HepG2 (cell line): ENCODE results near the gene DRC7. TPM values are rescaled to one million over a fixed set of nuclear protein-coding genes. Genes with fewer than 3 reads are reported as not detected.

Experiments
- ATAC-seq: fragments of 200-7000 bp; cut with Tn5 transposase; 3 replicates; pipeline ENCODE4 v1.9.1; 2020; ENCODE audit warnings: mild to moderate bottlenecking, moderate library complexity
- BruUV-seq: library from RNA; stranded (reverse); fragments of 400-500 nt; replicated peaks from 2 replicates; lab custom pipeline; 2021; lab: Mats Ljungman, UMichigan
- CTCF ChIA-PET: fragments of 300-600 bp; formaldehyde crosslinking; extraction: SDS; loops from one replicate; lab custom pipeline; 2021; ENCODE audit warnings: low total read pairs, inconsistent platforms, low intra/inter-chr PET ratio; lab: Yijun Ruan, JAX
- POLR2A ChIA-PET: fragments of 350-600 bp; sonication (Branson Sonifier 250); formaldehyde crosslinking; loops from one replicate; lab custom pipeline; 2020; ENCODE audit warnings: antibody characterized with exemption, inconsistent platforms; lab: Yijun Ruan, JAX
- DNase-seq: peaks from one replicate; pipeline ENCODE4 v3.0.0-alpha.2; 2015; ENCODE audit warnings: low spot score
- FAIRE-seq: peaks from 3 replicates; lab custom pipeline; 2011; peaks lifted over from hg19 to GRCh38; lab: Jason Lieb, UNC
- H2AFZ ChIP-seq: one replicate; pipeline ENCODE4 v1.6.1; 2011; ENCODE audit warnings: low read length, inconsistent platforms
- H3K27ac ChIP-seq: fragments of 300-600 bp; 3 replicates; pipeline ENCODE4 v1.8.0; 2011; ENCODE audit warnings: mixed run types, mild to moderate bottlenecking, mixed read lengths, low read length, inconsistent platforms; ENCODE audit not compliant: insufficient read depth; ENCODE audit errors: extremely low read length
- H3K27me3 ChIP-seq, 2 experiments: fragments of 200-600 bp in 1 of 2; 2 replicates in 1 of 2; 3 replicates in 1 of 2; pipeline versions ENCODE4 v1.6.0 to v1.8.0; 2011; ENCODE audit warnings: low read length in 2 of 2, mild to moderate bottlenecking in 2 of 2, moderate library complexity in 2 of 2, inconsistent platforms in 1 of 2; ENCODE audit not compliant: insufficient read depth in 2 of 2, control insufficient read depth in 1 of 2
- H3K36me3 ChIP-seq, 2 experiments: fragments of 200-600 bp in 1 of 2; replicated peaks in 1 of 2; 2 replicates in 1 of 2; 3 replicates in 1 of 2; pipeline versions ENCODE4 v1.5.1 to v1.8.0; 2011; ENCODE audit warnings: low read length in 2 of 2, inconsistent platforms in 1 of 2; ENCODE audit not compliant: insufficient read depth in 2 of 2, control insufficient read depth in 1 of 2
- H3K4me1 ChIP-seq: 2 replicates; pipeline ENCODE4 v1.5.1; 2012; ENCODE audit warnings: low read length, inconsistent platforms; ENCODE audit not compliant: insufficient read depth
- H3K4me2 ChIP-seq: 2 replicates; pipeline ENCODE4 v1.6.0; 2011; ENCODE audit warnings: low read depth, low read length, inconsistent platforms
- H3K4me3 ChIP-seq, 3 experiments: fragments of 200-600 bp in 1 of 3; sonication (generic), shearing (Covaris generic) in 1 of 3; replicated peaks in 1 of 3; 2 replicates each; pipeline ENCODE4 v1.5.1; 2011 to 2016; ENCODE audit warnings: low read length in 3 of 3, inconsistent platforms in 2 of 3, low read depth in 2 of 3, mild to moderate bottlenecking in 2 of 3, control low read depth in 1 of 3, mixed read lengths in 1 of 3; ENCODE audit not compliant: insufficient read depth in 1 of 3
- H3K79me2 ChIP-seq: one replicate; pipeline ENCODE4 v1.6.1; 2011; ENCODE audit warnings: low read length, inconsistent platforms; ENCODE audit not compliant: insufficient read depth
- H3K9ac ChIP-seq: 2 replicates; pipeline ENCODE4 v1.6.0; 2011; ENCODE audit warnings: mild to moderate bottlenecking, low read depth, low read length, inconsistent platforms; ENCODE audit not compliant: insufficient read depth
- H3K9me3 ChIP-seq: 2 replicates; pipeline ENCODE4 v1.5.1; 2012; ENCODE audit warnings: mild to moderate bottlenecking, low read length
- H4K20me1 ChIP-seq: 2 replicates; pipeline ENCODE4 v1.6.0; 2011; ENCODE audit warnings: inconsistent platforms, mild to moderate bottlenecking, low read length, moderate library complexity; ENCODE audit not compliant: insufficient read depth
- CREM ChIP-seq, 2 experiments: sonication (generic) in 1 of 2; formaldehyde crosslinking in 1 of 2; IDR thresholded peaks; 2 replicates each; pipeline versions ENCODE4 v1.4.0 to v1.6.1; 2016 to 2020; ENCODE audit warnings: antibody characterized with exemption in 1 of 2, mild to moderate bottlenecking in 1 of 2, missing genetic modification reagents in 1 of 2
- PHF5A ChIP-seq: IDR thresholded peaks from one replicate; pipeline ENCODE4 v1.6.1; 2018; ENCODE audit warnings: low read depth, missing genetic modification reagents; ENCODE audit not compliant: unreplicated experiment
- RFXANK ChIP-seq: IDR thresholded peaks from 2 replicates; pipeline ENCODE4 v1.6.1; 2016
- SP140L ChIP-seq: sonication (generic); formaldehyde crosslinking; IDR thresholded peaks from 2 replicates; pipeline ENCODE4 v1.4.0; 2020; ENCODE audit warnings: missing genetic modification reagents, borderline replicate concordance
- WGBS: methylation state at CpG from one replicate; pipeline ENCODE4 v1.1.6; 2017; ENCODE audit warnings: low lambda C conversion rate; 5-methylcytosine and 5-hydroxymethylcytosine counted together
- in situ Hi-C: cut with HindIII; loops from 2 replicates; pipeline ENCODE4 v1.10.0; 2017; ENCODE audit warnings: low pct_unique_long_range_greater_than_20kb; ENCODE audit not compliant: extremely low pct_ligation_motif_present
- intact Hi-C: fragments of 100-400 bp; cut with micrococcal nuclease; formaldehyde crosslinking; loops from one replicate; pipeline ENCODE4 v1.10.0; 2022; ENCODE audit not compliant: unreplicated experiment
- polyA plus RNA-seq, 8 experiments: library from polyadenylated mRNA; depleted of rRNA in 3 of 8; stranded (reverse) in 7 of 8; unstranded in 1 of 8; fragments of >200 nt; fragmentation: Illumina TruSeq in 4 of 8; extraction: Trizol in 4 of 8; gene quantifications; 2 replicates each; pipeline versions ENCODE4 v1.2.1 to v1.2.3, GENCODE V29; 2011 to 2016; ENCODE audit warnings: low read depth in 4 of 8, missing spikeins in 1 of 8, mixed read lengths in 1 of 8; ENCODE audit not compliant: insufficient read depth in 1 of 8
- total RNA-seq, 5 experiments: library from RNA; depleted of rRNA; stranded (reverse); fragments of >200 nt; fragmentation: Illumina TruSeq; extraction: Trizol; gene quantifications; 2 replicates each; pipeline ENCODE4 v1.2.3, GENCODE V29; 2016; ENCODE audit warnings: low read depth in 1 of 5
- TF ChIP-seq, protein P1 (sequence below): sonication (generic); formaldehyde crosslinking; IDR thresholded peaks from 2 replicates; pipeline ENCODE4 v1.5.0; 2020; ENCODE audit warnings: mild to moderate bottlenecking, missing genetic modification reagents, borderline replicate concordance

Gene DRC7
- total and polyA plus RNA-seq, 2 of the 13 experiments (the other 11 are each of a cell fraction or from before 2014, with no cell fraction given) = 2.7 to 3.4 TPM

DNA sequence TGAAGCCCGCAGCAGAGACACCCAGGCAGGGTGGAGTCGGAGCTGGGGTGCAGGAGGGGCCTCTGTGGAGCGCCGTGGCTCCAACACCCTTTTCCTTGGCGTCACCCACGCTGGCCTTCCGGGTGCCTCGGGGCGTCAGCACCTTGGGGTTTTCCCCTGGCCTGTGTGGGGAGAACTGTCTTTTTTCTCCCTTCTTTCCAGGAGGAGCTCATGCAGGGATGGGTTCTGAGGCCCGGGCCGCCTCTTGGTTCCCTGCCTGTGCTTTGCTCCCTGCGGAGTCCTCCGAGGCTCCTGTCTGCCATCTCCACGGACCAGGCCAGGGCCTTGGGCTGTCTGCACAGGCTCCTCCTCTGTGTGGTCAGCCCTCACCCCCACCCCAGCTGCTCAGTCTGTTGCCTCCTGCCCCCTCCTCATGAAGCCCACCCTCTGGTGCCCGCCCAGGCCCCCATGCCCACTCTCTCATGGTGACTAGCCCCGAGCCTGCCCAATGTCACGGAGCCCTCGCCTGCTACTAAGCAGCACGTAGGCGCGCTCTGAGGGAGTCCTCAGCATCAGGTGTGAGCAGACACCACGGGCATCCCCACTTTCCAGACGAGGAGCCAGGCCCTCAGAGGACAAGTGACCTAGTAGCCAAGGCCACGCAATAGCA, 45.9 kb downstream of the DRC7 start:
- H3K27me3 ChIP-seq = no peaks in the 10 kb centered on the region; a peak in 1 of 5 replicates
- H3K27ac ChIP-seq = no peak overlapping the region
- H3K36me3 ChIP-seq = peaks cover 10 to 26% of the 10 kb centered on the region in 2 experiments; a peak in 4 of 5 replicates
- ATAC-seq = no peak
- WGBS = 98% methylated on average over 22 of the region's 24 CpGs
- no peaks in the 10 kb centered on the region for H3K79me2 ChIP-seq
- H4K20me1 ChIP-seq = no peaks in the 10 kb centered on the region
- H3K4me3 ChIP-seq = no peak overlapping the region
- FAIRE-seq = no peak
- intact Hi-C loops = no loop called here
- H3K4me2 ChIP-seq = no peak overlapping the region
- no TSS peak for BruUV-seq
- in situ Hi-C loops = no loop called here
- ChIA-PET POLR2A (no interaction called here), CTCF (no interaction called here)
- TF ChIP-seq CREM (IDR thresholded peaks at IDR 0.05) (no peak), CREM (CRISPR knock-in tag; IDR thresholded peaks at IDR 0.05) (no peak), SP140L (CRISPR knock-in tag) (no peak), RFXANK (CRISPR knock-in tag) (no peak), PHF5A (CRISPR knock-in tag) (no peak)
- TF ChIP-seq, protein P1, sequence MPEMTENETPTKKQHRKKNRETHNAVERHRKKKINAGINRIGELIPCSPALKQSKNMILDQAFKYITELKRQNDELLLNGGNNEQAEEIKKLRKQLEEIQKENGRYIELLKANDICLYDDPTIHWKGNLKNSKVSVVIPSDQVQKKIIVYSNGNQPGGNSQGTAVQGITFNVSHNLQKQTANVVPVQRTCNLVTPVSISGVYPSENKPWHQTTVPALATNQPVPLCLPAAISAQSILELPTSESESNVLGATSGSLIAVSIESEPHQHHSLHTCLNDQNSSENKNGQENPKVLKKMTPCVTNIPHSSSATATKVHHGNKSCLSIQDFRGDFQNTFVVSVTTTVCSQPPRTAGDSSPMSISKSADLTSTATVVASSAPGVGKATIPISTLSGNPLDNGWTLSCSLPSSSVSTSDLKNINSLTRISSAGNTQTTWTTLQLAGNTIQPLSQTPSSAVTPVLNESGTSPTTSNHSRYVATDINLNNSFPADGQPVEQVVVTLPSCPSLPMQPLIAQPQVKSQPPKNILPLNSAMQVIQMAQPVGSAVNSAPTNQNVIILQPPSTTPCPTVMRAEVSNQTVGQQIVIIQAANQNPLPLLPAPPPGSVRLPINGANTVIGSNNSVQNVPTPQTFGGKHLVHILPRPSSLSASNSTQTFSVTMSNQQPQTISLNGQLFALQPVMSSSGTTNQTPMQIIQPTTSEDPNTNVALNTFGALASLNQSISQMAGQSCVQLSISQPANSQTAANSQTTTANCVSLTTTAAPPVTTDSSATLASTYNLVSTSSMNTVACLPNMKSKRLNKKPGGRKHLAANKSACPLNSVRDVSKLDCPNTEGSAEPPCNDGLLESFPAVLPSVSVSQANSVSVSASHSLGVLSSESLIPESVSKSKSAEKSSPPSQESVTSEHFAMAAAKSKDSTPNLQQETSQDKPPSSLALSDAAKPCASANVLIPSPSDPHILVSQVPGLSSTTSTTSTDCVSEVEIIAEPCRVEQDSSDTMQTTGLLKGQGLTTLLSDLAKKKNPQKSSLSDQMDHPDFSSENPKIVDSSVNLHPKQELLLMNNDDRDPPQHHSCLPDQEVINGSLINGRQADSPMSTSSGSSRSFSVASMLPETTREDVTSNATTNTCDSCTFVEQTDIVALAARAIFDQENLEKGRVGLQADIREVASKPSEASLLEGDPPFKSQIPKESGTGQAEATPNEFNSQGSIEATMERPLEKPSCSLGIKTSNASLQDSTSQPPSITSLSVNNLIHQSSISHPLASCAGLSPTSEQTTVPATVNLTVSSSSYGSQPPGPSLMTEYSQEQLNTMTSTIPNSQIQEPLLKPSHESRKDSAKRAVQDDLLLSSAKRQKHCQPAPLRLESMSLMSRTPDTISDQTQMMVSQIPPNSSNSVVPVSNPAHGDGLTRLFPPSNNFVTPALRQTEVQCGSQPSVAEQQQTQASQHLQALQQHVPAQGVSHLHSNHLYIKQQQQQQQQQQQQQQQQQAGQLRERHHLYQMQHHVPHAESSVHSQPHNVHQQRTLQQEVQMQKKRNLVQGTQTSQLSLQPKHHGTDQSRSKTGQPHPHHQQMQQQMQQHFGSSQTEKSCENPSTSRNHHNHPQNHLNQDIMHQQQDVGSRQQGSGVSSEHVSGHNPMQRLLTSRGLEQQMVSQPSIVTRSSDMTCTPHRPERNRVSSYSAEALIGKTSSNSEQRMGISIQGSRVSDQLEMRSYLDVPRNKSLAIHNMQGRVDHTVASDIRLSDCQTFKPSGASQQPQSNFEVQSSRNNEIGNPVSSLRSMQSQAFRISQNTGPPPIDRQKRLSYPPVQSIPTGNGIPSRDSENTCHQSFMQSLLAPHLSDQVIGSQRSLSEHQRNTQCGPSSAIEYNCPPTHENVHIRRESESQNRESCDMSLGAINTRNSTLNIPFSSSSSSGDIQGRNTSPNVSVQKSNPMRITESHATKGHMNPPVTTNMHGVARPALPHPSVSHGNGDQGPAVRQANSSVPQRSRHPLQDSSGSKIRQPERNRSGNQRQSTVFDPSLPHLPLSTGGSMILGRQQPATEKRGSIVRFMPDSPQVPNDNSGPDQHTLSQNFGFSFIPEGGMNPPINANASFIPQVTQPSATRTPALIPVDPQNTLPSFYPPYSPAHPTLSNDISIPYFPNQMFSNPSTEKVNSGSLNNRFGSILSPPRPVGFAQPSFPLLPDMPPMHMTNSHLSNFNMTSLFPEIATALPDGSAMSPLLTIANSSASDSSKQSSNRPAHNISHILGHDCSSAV (CRISPR knock-in tag) = no peak
- H3K4me1 ChIP-seq = peaks cover 17% of the 10 kb centered on the region
- DNase-seq = no peak
- H2AFZ ChIP-seq = no peak overlapping the region
- no peak overlapping the region for H3K9ac ChIP-seq
- no peaks in the 10 kb centered on the region for H3K9me3 ChIP-seq
